NCI-H524 treated with DMSO at 0.1 percent for 48 hours (cell line): ENCODE results near the gene SLC35G3.
"Not testable (repeated sequence)": the region's sequence is repeated elsewhere in the genome, so short reads cannot be mapped to it uniquely, and the experiment has no call there.

ENCODE experiments used
- DNase-seq: peaks from one replicate; lab custom pipeline; 2025; lab: John Stamatoyannopoulos, UW

The SLC35G3 gene

DNA sequence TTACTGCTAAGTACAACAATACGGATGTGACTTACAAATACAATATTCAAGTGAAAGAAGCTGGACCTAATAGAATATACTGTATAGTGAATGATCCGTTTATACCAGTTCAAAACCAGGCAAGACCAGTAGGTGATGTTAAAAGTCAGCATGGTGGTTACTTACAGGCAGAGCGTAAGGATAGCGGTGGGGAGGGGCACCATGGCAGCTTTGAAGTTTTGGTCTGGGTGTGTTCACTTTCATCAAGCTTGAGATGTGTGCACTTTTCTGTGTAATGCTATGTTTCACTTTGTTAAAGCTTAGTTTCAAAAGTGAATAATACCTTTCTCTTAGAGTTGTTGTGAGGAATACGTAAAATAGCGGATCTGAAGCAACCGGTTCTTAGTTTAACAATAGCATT, 16.5 kb upstream of the SLC35G3 start:
- DNase-seq, result no peak

- not testable (repeated sequence) for DNase-seq
Observed at GRCh38 chr17:35202582-35202981, 8.4 kb upstream of the SLC35G3 start.

GRCh38 chr17:35195062-35195461, 869 bp upstream of the SLC35G3 start:
- not testable (repeated sequence) for DNase-seq

GRCh38 chr17:35192708-35193107, 1.5 kb downstream of the SLC35G3 start:
- DNase-seq, result no peak

GRCh38 chr17:35191001-35191695, 3.0 kb downstream of the SLC35G3 start:
- no peak for DNase-seq

GRCh38 chr17:35189291-35189690, 4.9 kb downstream of the SLC35G3 start:
- DNase-seq, result no peak

DNA sequence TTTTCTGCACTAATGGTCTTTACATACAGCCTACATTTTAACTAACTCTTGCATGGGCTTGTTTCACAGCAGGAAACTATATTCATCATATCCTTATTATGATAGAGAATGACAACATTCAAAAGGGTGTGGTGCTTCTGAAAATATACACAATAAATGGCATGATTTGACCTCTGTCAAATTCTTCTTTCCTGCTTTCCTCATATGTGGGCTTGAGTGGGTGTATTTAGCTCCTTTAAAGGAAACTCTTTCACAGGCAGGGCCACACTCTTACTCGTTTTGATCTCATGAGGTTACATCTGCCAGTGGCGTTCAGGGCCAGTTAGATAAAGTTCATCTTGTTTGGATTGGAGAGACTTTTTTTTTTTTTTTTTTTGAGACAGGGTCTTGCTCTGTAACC, 6.1 kb downstream of the SLC35G3 start:
- no peak for DNase-seq

DNA sequence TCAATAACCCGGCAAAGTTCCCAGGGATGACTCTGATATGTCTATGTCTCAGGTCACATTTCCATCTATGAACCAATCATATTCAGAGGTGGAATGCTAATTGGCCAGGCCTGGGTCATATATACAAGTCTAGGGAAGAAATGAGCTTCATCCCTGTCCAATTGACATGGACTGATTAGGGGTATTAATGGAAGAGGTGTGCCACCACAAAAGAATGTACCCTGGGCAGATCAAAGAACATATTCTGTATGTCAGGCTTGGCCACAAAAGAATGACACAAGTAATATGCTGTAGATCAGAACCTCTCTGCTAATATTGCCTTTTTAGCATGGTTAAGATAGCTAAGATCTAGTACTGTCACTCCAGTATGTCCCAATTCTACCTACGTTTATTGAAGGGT, 6.7 kb downstream of the SLC35G3 start:
- DNase-seq, result no peak

- no peak for DNase-seq
Observed at GRCh38 chr17:35185849-35186248, 8.3 kb downstream of the SLC35G3 start.

- no peak for DNase-seq
Observed at GRCh38 chr17:35184274-35184673, 9.9 kb downstream of the SLC35G3 start.

- DNase-seq, result no peak
Observed at GRCh38 chr17:35183332-35183731, 10.9 kb downstream of the SLC35G3 start.

GRCh38 chr17:35179379-35179778, 14.8 kb downstream of the SLC35G3 start:
- DNase-seq, result not testable (repeated sequence)

GRCh38 chr17:35176897-35177296, 17.3 kb downstream of the SLC35G3 start:
- no peak for DNase-seq

- no peak for DNase-seq
Observed at GRCh38 chr17:35175638-35176415, 18.4 kb downstream of the SLC35G3 start.

GRCh38 chr17:35174835-35175334, 19.3 kb downstream of the SLC35G3 start:
- DNase-seq, result no peak

- not testable (repeated sequence) for DNase-seq
Observed at GRCh38 chr17:35172321-35172720, 21.9 kb downstream of the SLC35G3 start.

DNA sequence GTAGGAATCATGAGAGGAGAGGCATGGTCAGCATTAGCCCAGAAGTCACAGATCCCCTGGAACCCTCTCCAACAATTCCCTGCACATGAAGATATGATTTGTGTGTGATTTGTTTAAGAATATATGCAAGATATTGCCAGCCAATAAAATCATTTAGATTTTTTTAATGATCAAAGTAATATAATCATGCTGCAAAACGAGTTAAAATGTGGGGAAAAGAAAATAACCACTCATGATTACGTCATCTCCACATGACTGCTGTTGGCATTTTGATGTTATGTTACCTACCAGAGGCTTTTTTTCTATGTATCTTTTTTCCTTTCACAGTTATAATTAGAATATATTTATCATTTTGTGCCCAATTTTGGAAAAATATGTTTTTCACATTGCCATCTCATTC, 22.4 kb downstream of the SLC35G3 start:
- DNase-seq, result no peak

DNA sequence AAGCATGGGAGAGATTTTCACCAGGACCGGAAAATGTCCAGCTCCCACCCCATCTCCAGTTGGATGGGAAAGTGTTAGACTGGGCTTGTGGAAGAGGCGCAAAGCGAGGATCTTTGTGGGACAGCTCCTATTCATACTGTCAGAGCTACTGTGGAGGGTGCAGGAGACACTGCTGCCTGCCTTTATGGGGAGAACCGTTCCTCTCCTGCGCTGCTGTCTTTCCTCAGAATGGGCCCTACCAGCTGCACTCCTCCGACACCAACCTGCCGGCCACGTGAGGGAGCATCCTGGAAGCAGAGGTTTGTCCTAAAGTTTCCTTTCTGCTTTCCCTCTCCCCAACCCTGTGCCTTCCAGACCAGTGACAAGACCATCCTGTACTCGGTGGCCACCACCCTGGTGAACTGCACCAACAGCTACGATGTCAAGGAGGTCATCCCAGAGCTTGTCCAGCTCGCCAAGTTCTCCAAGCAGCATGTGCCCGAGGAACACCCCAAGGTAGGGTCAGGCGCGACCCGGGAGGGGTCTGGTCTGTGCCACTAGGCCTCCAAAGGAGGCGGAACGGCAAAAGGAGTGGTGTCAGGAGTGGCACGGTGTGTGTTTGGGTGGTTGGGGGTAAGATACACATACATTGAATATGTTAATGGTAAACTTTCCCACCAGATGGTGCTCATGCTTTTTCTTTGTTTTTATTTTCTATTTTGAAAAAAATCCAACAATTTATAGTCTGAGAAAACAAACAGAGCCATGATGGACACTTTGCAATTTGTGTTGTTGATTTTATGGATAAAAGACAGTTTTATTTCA, 23.0 kb downstream of the SLC35G3 start:
- DNase-seq, result no peak

GRCh38 chr17:35169835-35170363, 24.3 kb downstream of the SLC35G3 start:
- DNase-seq, result no peak

GRCh38 chr17:35167666-35168065, 26.5 kb downstream of the SLC35G3 start:
- DNase-seq, result no peak

DNA sequence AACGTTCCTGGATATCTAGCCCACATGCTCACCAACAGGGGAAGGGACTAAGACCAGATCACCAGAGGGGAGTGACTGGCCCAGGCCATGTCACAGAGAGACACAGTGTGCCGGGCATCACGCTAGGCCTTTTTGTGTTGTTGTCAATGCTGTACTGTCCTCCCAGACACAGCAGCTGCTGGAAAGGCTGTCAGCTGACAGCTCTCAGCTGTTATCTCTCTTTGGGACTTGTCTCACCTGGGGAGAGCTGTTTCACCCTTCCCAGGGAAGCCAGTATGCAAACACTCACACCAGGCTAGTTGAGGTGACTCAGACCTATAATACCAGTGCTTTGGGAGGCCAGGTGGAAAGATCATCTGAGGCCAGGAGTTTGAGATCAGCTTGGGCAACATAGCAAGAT, 27.1 kb downstream of the SLC35G3 start:
- no peak for DNase-seq

DNA sequence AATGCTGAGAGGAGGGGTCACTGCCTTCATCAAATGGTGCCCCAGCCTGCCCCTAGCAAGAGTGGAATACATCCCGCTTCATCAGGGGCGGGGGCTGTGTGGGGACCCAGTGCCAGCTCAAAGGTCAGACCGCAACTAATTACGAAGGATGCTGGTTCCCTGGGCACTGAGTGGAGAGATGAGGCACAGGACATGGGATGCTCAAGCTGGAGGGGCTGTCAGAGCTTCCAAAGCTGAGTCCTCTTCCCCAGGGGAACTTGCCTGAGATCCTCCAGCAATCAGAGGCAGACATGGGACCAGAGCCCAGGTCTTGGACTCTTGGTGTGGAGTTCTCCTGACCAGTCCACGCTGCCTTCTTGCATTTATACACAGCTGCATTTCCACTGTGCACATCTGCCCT, 27.7 kb downstream of the SLC35G3 start:
- no peak for DNase-seq
